SK-N-MC (cell line): ENCODE measurements around the gene NEDD4L.
"Not testable (repeated sequence)": the region's sequence is repeated elsewhere in the genome, so short reads cannot be mapped to it uniquely, and the experiment has no call there.

ENCODE experiments used
- EZH2 ChIP-seq: fragments of 200-600 bp; sonication (generic); IDR thresholded peaks from one replicate; pipeline ENCODE4 v1.6.1; 2017; ENCODE audit warnings: antibody characterized with exemption
- FOXP2 ChIP-seq: optimal IDR thresholded peaks from 2 replicates; pipeline ENCODE3; 2011; ENCODE audit warnings: mild to moderate bottlenecking, moderate library complexity; ENCODE audit not compliant: insufficient read depth; ENCODE audit errors: extremely low read length, control extremely low read depth
- POLR2AphosphoS5 ChIP-seq: IDR thresholded peaks from 2 replicates; pipeline ENCODE4 v1.6.1; 2012; ENCODE audit warnings: mild to moderate bottlenecking, low read depth, low read length, borderline replicate concordance

DNA sequence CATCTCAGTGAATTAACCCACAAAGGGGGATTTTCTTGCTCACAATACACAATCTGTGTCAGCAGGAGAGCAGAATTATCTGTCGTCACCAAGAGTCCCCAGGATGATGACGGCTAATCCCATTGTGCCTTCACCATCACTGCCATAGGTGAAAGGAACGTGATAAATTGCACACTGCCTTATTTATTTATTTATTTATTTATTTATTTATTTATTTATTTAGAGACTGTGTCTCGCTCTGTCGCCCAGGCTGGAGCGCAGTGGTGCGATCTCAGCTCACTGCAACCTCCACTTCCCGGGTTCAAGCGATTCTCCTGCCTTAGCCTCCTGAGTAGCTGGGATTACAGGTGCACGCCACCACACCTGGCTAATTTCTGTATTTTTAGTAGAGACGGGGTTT is 238.8 kb downstream of the NEDD4L start:
- TF ChIP-seq EZH2, POLR2AphosphoS5, FOXP2: not testable (repeated sequence)
